Measurements from ENCODE around the gene COPS3. TPM values are rescaled to one million over a fixed set of nuclear protein-coding genes. Genes with fewer than 3 reads are reported as not detected.

Gene COPS3
- total and polyA plus RNA-seq, 2 experiments from 2014 or later = 108 to 121 TPM

DNA sequence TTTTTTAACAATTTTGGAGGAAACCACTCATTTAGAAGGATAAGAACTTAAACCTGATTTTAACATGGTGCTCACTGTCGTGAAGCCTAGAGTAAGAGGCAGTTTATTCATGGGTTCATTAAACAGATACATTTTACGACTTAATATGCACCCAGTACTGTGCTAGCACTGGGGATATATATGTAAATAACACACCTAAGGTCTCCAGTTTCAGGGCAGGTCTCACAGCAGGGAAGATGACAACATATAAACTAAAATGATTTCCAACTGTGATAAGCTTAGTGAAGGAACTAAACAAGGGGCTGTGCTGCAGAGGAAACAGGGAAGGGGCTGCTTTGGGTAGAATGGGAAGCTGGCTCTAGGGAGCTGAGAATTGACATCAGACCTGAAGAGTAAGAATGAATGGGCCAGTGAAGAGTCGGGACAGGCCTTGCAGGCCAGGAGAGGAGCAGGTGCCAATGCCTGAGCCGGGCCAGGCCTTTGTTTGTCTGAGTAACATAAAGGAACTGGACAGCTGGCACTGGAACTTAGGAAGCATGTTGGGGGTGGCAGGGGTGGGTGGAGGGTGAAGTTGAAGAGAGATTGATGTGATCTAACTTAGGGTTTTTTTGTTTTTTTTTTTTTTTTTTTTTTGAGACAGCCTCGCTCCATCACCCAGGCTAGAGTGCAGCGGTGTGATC is 34.2 kb upstream of the COPS3 start (continued):
- TF ChIP-seq CREB1 (CRISPR knock-in tag; IDR thresholded peaks at IDR 0.05; ENCODE audit: low read depth) (no peak), ZNF114 (CRISPR knock-in tag; IDR thresholded peaks at IDR 0.05) (no peak), EZH2phosphoT487 (IDR thresholded peaks at IDR 0.05; ENCODE audit: unreplicated experiment) (no peak), CTCF (conservative IDR thresholded peaks at IDR 0.05; ENCODE audit: low read depth in 2 of 2) (no peak), JUNB (IDR thresholded peaks at IDR 0.05; ENCODE audit: unreplicated experiment) (no peak), ZNF331 (CRISPR knock-in tag; IDR thresholded peaks at IDR 0.05; ENCODE audit: low read depth) (no peak)

GRCh38 chr17:17314501-17315071 is 33.5 kb upstream of the COPS3 start:
- Histone ChIP-seq H2AFZ (no peak overlapping the region), H4K20me1 (replicated peaks; ENCODE audit: insufficient read depth) (no peaks in the 10 kb centered on the region; the same call in 1 of the 2 replicates), H3K4me3 (no peak overlapping the region), H3K36me3 (ENCODE audit: insufficient read depth) (no peaks in the 10 kb centered on the region), H3K27me3 (ENCODE audit: insufficient read depth) (no peaks in the 10 kb centered on the region), H3K79me2 (replicated peaks; ENCODE audit: insufficient read depth) (no peaks in the 10 kb centered on the region), H3K9me2 (ENCODE audit: insufficient read depth) (no peaks in the 10 kb centered on the region), H3K27ac (ENCODE audit: low read depth) (no peak overlapping the region), H3F3A (replicated peaks; ENCODE audit: low read depth) (no peaks in the 10 kb centered on the region), H3K4me2 (no peak overlapping the region), H3K4me1 (ENCODE audit: insufficient read depth) (no peaks in the 10 kb centered on the region)
- no peak overlapping the region for H3K4me3 Mint-ChIP-seq
- no peak overlapping the region for H3K27ac Mint-ChIP-seq
- H3K36me3 Mint-ChIP-seq (ENCODE audit: low read depth) = peaks cover 32% of the 10 kb centered on the region
- peaks cover 11% of the 10 kb centered on the region for H3K4me1 Mint-ChIP-seq
- ATAC-seq = no peak
- DNase-seq (ENCODE audit: low spot score) = no peak
- H3K9me3 Mint-ChIP-seq = peaks cover 3% of the 10 kb centered on the region; the same call in 2 of the 3 replicates
- H3K27me3 Mint-ChIP-seq (ENCODE audit: insufficient read depth, low read depth, poor library complexity) = peaks cover 7% of the 10 kb centered on the region
- TF ChIP-seq EZH2phosphoT487 (IDR thresholded peaks at IDR 0.05; ENCODE audit: unreplicated experiment) (no peak), NANOG (IDR thresholded peaks at IDR 0.05; ENCODE audit: borderline replicate concordance) (no peak), CTCF (conservative IDR thresholded peaks at IDR 0.05; ENCODE audit: low read depth in 2 of 2) (no peak), JUNB (IDR thresholded peaks at IDR 0.05; ENCODE audit: unreplicated experiment) (no peak), ETS1 (IDR thresholded peaks at IDR 0.05) (no peak), ZNF114 (CRISPR knock-in tag; IDR thresholded peaks at IDR 0.05) (no peak), STAT1 (IDR thresholded peaks at IDR 0.05; ENCODE audit: unreplicated experiment) (no peak), CREB1 (CRISPR knock-in tag; IDR thresholded peaks at IDR 0.05; ENCODE audit: low read depth) (no peak), POLR2AphosphoS5 (IDR thresholded peaks at IDR 0.05; ENCODE audit: low read depth) (no peak)
- TF ChIP-seq, protein P1, sequence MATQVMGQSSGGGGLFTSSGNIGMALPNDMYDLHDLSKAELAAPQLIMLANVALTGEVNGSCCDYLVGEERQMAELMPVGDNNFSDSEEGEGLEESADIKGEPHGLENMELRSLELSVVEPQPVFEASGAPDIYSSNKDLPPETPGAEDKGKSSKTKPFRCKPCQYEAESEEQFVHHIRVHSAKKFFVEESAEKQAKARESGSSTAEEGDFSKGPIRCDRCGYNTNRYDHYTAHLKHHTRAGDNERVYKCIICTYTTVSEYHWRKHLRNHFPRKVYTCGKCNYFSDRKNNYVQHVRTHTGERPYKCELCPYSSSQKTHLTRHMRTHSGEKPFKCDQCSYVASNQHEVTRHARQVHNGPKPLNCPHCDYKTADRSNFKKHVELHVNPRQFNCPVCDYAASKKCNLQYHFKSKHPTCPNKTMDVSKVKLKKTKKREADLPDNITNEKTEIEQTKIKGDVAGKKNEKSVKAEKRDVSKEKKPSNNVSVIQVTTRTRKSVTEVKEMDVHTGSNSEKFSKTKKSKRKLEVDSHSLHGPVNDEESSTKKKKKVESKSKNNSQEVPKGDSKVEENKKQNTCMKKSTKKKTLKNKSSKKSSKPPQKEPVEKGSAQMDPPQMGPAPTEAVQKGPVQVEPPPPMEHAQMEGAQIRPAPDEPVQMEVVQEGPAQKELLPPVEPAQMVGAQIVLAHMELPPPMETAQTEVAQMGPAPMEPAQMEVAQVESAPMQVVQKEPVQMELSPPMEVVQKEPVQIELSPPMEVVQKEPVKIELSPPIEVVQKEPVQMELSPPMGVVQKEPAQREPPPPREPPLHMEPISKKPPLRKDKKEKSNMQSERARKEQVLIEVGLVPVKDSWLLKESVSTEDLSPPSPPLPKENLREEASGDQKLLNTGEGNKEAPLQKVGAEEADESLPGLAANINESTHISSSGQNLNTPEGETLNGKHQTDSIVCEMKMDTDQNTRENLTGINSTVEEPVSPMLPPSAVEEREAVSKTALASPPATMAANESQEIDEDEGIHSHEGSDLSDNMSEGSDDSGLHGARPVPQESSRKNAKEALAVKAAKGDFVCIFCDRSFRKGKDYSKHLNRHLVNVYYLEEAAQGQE (IDR thresholded peaks at IDR 0.05; ENCODE audit: unreplicated experiment) = no peak
